ENCODE data around the gene EDEM1.
"Not testable (repeated sequence)": the region's sequence is repeated elsewhere in the genome, so short reads cannot be mapped to it uniquely, and the experiment has no call there.

The EDEM1 gene

DNA sequence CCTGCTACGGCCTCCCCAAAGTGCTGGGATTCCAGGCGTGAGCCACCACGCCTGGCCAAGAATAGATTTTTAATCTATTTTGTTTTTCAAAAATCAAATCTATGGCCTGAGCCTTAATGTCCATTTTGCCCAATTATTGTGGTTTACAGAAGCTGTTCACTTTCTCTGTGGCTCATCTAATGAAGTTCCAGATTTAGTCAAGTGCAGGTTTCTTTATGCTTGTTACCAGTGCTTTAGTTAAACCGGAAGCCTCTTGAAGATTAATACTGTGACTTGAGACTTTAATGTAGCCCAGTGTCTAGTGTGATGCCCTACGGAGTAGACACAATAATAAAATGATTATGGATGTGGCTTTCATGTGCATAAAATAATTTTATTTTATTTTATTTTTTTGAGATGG is 16.5 kb upstream of the EDEM1 start:
- TF ChIP-seq, protein P1, sequence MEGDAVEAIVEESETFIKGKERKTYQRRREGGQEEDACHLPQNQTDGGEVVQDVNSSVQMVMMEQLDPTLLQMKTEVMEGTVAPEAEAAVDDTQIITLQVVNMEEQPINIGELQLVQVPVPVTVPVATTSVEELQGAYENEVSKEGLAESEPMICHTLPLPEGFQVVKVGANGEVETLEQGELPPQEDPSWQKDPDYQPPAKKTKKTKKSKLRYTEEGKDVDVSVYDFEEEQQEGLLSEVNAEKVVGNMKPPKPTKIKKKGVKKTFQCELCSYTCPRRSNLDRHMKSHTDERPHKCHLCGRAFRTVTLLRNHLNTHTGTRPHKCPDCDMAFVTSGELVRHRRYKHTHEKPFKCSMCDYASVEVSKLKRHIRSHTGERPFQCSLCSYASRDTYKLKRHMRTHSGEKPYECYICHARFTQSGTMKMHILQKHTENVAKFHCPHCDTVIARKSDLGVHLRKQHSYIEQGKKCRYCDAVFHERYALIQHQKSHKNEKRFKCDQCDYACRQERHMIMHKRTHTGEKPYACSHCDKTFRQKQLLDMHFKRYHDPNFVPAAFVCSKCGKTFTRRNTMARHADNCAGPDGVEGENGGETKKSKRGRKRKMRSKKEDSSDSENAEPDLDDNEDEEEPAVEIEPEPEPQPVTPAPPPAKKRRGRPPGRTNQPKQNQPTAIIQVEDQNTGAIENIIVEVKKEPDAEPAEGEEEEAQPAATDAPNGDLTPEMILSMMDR (IDR thresholded peaks at IDR 0.05; ENCODE audit: insufficient read depth, low read depth, low read length, missing control alignments), result no peak
- no peak overlapping the region for H3K4me3 ChIP-seq (ENCODE audit: low read depth, low read length)
- no peak for DNase-seq (ENCODE audit: low read depth)

DNA sequence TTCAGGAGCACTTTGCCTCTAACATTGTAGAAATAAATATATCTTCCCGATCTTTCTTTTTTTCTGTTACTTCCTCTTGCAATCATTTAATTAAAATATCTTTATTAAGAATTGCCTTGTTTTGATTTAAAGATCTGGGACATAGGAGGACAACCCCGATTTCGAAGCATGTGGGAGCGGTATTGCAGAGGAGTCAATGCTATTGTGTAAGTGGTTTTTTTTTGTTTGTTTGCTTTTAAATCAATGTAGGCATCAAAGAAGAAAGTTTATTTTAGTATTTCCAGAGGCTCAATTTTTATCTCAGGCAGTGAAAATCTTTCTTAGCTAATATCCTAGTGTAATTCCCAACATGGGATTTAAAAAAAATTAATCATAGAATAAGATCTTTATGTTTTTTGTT is 15.5 kb upstream of the EDEM1 start:
- no peak overlapping the region for H3K4me3 ChIP-seq (ENCODE audit: low read depth, low read length)
- no peak for DNase-seq (ENCODE audit: low read depth)
- TF ChIP-seq, protein P1 (IDR thresholded peaks at IDR 0.05; ENCODE audit: insufficient read depth, low read depth, low read length, missing control alignments), result no peak

DNA sequence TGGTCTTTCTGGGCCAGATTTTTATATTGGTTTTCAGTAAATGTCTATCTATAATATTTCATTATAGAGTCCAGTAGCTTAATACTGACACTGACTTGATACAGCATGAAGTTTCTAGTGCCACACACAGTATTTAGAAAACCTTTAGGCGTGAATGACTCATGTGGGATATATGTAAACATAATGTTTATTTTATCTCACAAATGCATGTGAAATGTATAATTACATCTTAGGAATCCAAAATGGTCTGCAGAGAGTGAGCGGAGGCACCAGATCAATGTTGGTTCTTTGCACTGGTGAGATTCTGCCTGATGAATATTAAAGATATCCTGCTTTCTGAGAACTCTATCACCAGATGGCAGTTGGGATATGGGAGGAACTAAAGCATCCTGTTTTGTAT is 8.5 kb upstream of the EDEM1 start:
- H3K4me3 ChIP-seq (ENCODE audit: low read depth, low read length); DNase-seq (ENCODE audit: low read depth): not testable (repeated sequence)

DNA sequence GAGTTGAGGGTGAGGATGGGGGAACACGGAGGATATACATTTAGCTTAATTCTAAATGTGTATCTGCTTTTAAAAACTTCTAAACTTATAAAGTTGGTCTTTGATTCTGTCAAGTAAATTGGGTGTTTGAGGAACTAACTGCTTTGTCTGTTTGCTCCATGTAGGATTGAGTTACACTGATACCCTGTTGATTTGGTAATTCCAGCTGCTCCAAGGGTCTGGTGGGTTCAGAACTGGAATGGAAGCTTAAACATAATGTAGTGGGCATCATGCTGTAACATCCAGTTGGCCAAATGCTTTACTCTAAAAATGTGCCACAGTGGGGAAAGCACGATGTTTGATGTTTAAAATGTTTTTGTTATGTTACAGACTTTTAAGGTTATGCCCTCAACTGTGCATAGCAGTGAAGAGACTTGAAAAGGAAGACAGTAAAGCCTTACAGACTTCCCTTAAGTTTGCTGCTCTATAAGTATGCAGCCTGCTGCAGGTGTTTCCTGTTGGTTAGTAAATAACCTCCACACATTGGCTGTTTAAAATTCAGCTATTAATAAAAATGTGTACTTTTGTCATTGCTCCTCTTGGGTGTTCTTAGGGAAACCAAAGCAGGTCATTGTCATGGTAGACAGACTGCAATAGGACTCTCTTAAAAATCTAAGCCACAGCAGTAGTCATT is 5.9 kb upstream of the EDEM1 start:
- DNase-seq (ENCODE audit: low read depth), result peak; percentile 73
- TF ChIP-seq, protein P1 (IDR thresholded peaks at IDR 0.05; ENCODE audit: insufficient read depth, low read depth, low read length, missing control alignments), result no peak

DNA sequence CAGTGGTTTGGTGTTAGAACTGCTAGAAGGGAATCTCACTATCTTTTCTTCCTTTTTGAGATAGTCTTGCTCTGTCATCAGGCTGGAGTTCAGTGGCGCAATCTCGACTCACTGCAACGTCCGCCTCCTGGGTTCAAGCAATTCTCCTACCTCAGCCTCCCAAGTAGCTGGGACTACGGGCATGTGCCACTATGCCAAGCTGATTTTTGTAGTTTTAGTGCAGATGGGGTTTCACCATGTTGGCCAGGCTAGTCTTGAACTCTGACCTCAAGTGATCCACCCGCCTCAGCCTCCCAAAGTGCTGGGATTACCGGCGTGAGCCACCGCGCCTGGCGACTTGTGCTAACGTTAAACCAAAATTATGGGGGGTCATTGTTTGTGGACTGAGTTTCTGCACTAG is 3.8 kb upstream of the EDEM1 start:
- not testable (repeated sequence) for DNase-seq (ENCODE audit: low read depth); H3K4me3 ChIP-seq (ENCODE audit: low read depth, low read length)

More for the DNA sequence above, 5.9 kb upstream of the EDEM1 start:
- no peak overlapping the region for H3K4me3 ChIP-seq (ENCODE audit: low read depth, low read length)

DNA sequence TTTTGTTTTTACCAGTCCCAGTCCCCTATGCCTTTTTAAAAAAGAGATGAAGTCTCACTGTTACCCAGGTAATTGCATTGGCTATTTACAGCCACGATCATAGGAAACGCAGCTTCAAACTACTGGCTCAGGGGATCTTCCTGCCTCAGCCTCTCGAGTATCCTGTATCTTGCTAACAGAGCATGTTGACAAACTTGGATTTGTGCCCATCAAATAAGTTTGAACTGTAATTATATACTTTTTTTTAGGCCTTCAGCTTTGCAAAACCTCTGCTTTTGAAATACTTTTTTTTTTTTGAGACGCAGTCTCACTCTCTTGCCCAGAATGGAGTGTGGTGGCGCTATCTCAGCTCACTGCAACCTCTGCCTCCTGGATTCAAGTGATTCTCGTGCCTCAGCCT is 3.0 kb upstream of the EDEM1 start:
- no peak for DNase-seq (ENCODE audit: low read depth)
- peak overlapping the region; percentile 94; the same call in 1 of the 2 replicates for H3K4me3 ChIP-seq (ENCODE audit: low read depth, low read length)
- TF ChIP-seq, protein P1 (IDR thresholded peaks at IDR 0.05; ENCODE audit: insufficient read depth, low read depth, low read length, missing control alignments), result no peak

DNA sequence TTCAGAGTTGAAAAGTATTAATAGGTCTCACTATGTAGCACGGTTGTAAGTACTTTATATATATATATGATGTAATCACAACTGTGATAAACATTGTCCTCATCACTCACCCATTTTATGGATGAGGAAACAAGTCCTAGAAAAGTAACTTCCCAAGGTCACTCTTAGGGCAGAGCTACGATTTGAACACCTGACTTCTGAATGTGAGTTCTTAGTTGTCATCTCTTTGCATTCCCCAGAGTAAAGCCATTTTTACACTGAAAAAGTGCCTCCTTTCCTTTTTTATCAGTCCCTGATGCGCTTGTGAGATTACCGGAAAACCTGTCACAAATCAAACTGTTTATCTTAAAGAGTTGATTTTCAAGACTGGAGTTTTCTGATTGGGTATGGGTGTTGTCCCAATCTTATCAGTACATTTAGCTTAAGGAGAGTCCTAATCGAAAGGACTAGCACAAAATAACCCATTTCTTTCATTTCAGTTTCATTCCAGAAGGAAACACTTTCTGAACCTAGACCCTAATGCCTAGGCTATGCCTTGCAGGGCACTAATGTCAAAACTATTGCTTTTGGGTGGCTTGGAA is 2.3 kb upstream of the EDEM1 start:
- DNase-seq (ENCODE audit: low read depth), result peak; percentile 48
- TF ChIP-seq, protein P1 (IDR thresholded peaks at IDR 0.05; ENCODE audit: insufficient read depth, low read depth, low read length, missing control alignments), result no peak
- peak overlapping the region; percentile 94 for H3K4me3 ChIP-seq (ENCODE audit: low read depth, low read length)
